ENCODE measurements around the gene SLIT3.

GRCh38 chr5:168920019-168920810 is 380.7 kb downstream of the SLIT3 start:
- no peak for TF ChIP-seq CTCF (IDR thresholded peaks at IDR 0.05; ENCODE audit: extremely low read depth in 1 of 2, insufficient read depth in 1 of 2, low read depth in 1 of 2, low read length in 2 of 2)
- no peak for TF ChIP-seq JUN (IDR thresholded peaks at IDR 0.05; ENCODE audit: borderline replicate concordance, insufficient read depth, insufficient read length, low read depth)
- no peak for TF ChIP-seq EZH2 (IDR thresholded peaks at IDR 0.05; ENCODE audit: borderline replicate concordance, low read depth, low read length, severe bottlenecking)
- no peak for TF ChIP-seq POLR2A (IDR thresholded peaks at IDR 0.05; ENCODE audit: low read depth, low read length)
- TF ChIP-seq GATA2 (IDR thresholded peaks at IDR 0.05; ENCODE audit: insufficient read depth, insufficient read length, low read depth, low read length): no peak
- no peak for TF ChIP-seq POLR2AphosphoS5 (IDR thresholded peaks at IDR 0.05; ENCODE audit: insufficient read depth, low read depth, low read length)
- no peak for TF ChIP-seq MAX (IDR thresholded peaks at IDR 0.05; ENCODE audit: insufficient read depth, insufficient read length)
